GM04503 (cell line): Measurements from ENCODE around the gene MLH3.

Experiments
- DNase-seq: peaks from one replicate; pipeline ENCODE4 v3.0.0-alpha.2; 2012; ENCODE audit warnings: low read depth

The MLH3 gene

GRCh38 chr14:75066691-75067090 lies 15.4 kb upstream of the MLH3 start:
- DNase-seq: no peak

- no peak for DNase-seq
Measured at GRCh38 chr14:75064205-75064567, 12.9 kb upstream of the MLH3 start.

- no peak for DNase-seq
Measured at GRCh38 chr14:75063491-75064204, 12.4 kb upstream of the MLH3 start, which contains the start of gene ACYP1. Gene ACYP1 (minus strand): TSS chr14:75064024. CDS start chr14:75063553, 471 bp downstream.

- DNase-seq: no peak
Measured at GRCh38 chr14:75063013-75063412, 11.7 kb upstream of the MLH3 start.

GRCh38 chr14:75060420-75060819 lies 9.2 kb upstream of the MLH3 start:
- DNase-seq: no peak

- DNase-seq: no peak
Measured at GRCh38 chr14:75059642-75060041, 8.4 kb upstream of the MLH3 start.

GRCh38 chr14:75054421-75054820 lies 3.2 kb upstream of the MLH3 start:
- DNase-seq: no peak

GRCh38 chr14:75053396-75054291 lies 2.4 kb upstream of the MLH3 start:
- DNase-seq: peak; percentile 28

GRCh38 chr14:75051556-75051899 lies 261 bp upstream of the MLH3 start:
- no peak for DNase-seq

- DNase-seq: peak; percentile 59
Measured at GRCh38 chr14:75049731-75050201, 1.5 kb downstream of the MLH3 start.

GRCh38 chr14:75049136-75049535 lies 2.1 kb downstream of the MLH3 start:
- no peak for DNase-seq

GRCh38 chr14:75048101-75048500 lies 3.2 kb downstream of the MLH3 start:
- DNase-seq: no peak

- DNase-seq: no peak
Measured at GRCh38 chr14:75047506-75047905, 3.8 kb downstream of the MLH3 start.

- DNase-seq: no peak
Measured at GRCh38 chr14:75046899-75047298, 4.4 kb downstream of the MLH3 start.

GRCh38 chr14:75046275-75046674 lies 5.0 kb downstream of the MLH3 start:
- no peak for DNase-seq

GRCh38 chr14:75044752-75045151 lies 6.5 kb downstream of the MLH3 start:
- DNase-seq: no peak

- no peak for DNase-seq
Measured at GRCh38 chr14:75044322-75044721, 6.9 kb downstream of the MLH3 start.

GRCh38 chr14:75042035-75042434 lies 9.2 kb downstream of the MLH3 start:
- no peak for DNase-seq

GRCh38 chr14:75041613-75042012 lies 9.7 kb downstream of the MLH3 start:
- DNase-seq: no peak

- no peak for DNase-seq
Measured at GRCh38 chr14:75040959-75041358, 10.3 kb downstream of the MLH3 start.

- DNase-seq: no peak
Measured at GRCh38 chr14:75040507-75040906, 10.8 kb downstream of the MLH3 start.

- no peak for DNase-seq
Measured at GRCh38 chr14:75032939-75033338, 18.3 kb downstream of the MLH3 start.

GRCh38 chr14:75030147-75030546 lies 21.1 kb downstream of the MLH3 start:
- no peak for DNase-seq
